GM20000 (cell line): ENCODE results near the gene ZNF454.

Experiments used
- DNase-seq: peaks from one replicate; pipeline ENCODE4 v3.0.0; 2012; ENCODE audit warnings: low spot score
- CTCF ChIP-seq: IDR thresholded peaks from 2 replicates; pipeline ENCODE4 v1.5.1; 2012; ENCODE audit warnings: mild to moderate bottlenecking, control low read depth; ENCODE audit errors: extremely low read depth, missing control alignments

ZNF454 gene

GRCh38 chr5:178993955-178994579, 53.1 kb downstream of the ZNF454 start:
- no peak for TF ChIP-seq CTCF
- DNase-seq: no peak

GRCh38 chr5:178994580-178995340, 53.8 kb downstream of the ZNF454 start, which contains the start of gene GRM6:
Gene GRM6 (minus strand): TSS chr5:178995320. CDS start chr5:178994944, 376 bp downstream.
- DNase-seq: no peak
- no peak for TF ChIP-seq CTCF

- DNase-seq: no peak
- TF ChIP-seq CTCF: no peak
These were observed 54.3 kb downstream of the ZNF454 start for GRCh38 chr5:178995341-178995690.

- no peak for DNase-seq
- no peak for TF ChIP-seq CTCF
These were observed 55.2 kb downstream of the ZNF454 start for GRCh38 chr5:178996156-178996555.

- TF ChIP-seq CTCF: no peak
- DNase-seq: no peak
These were observed 56.2 kb downstream of the ZNF454 start for GRCh38 chr5:178997191-178997590.

GRCh38 chr5:178998441-178998840, 57.4 kb downstream of the ZNF454 start:
- no peak for DNase-seq
- no peak for TF ChIP-seq CTCF

- TF ChIP-seq CTCF: no peak
- DNase-seq: no peak
These were observed 65.6 kb downstream of the ZNF454 start for GRCh38 chr5:179006564-179006963.
